GM23248 (cell line): ENCODE results near the gene ALPL.
"Not testable (repeated sequence)": the region's sequence is repeated elsewhere in the genome, so short reads cannot be mapped to it uniquely, and the experiment has no call there.

Source experiments
- EZH2 ChIP-seq: fragments of 200-600 bp; sonication (generic); IDR thresholded peaks from 2 replicates; pipeline ENCODE4 v1.6.1; 2018; ENCODE audit warnings: antibody characterized with exemption, mild to moderate bottlenecking; ENCODE audit not compliant: insufficient read depth, poor library complexity, severe bottlenecking
- EZH2phosphoT487 ChIP-seq: fragments of 200-600 bp; sonication (generic); IDR thresholded peaks from 2 replicates; pipeline ENCODE4 v1.6.1; 2018; ENCODE audit warnings: antibody characterized with exemption, moderate library complexity, mild to moderate bottlenecking, low read depth; ENCODE audit not compliant: insufficient read depth

DNA sequence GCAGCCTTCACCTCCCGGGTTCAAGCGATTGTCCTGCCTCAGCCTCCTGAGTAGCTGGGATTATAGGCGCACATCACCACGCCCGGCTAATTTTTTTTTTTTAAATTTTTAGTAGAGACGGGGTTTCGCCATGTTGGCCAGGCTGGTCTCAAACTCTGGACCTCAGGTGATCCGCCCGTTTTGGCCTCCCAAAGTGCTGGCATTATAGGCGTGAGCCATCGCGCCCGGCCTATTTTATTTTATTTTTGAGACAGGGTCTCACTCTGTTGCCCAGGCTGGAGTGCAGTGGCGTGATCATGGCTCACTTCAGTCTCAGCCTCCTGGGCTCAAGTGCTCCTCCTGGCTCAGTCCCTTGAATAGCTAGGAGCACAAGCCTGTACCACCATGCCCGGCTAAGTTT, 57.1 kb downstream of the ALPL start:
- TF ChIP-seq EZH2, EZH2phosphoT487: not testable (repeated sequence)
